GM23338 (cell line): ENCODE data around the gene PTPRN2. TPM values are rescaled to one million over a fixed set of nuclear protein-coding genes. Genes with fewer than 3 reads are reported as not detected.

ENCODE experiments used
- ATAC-seq: fragments of 200-7000 bp; cut with Tn5 transposase; 3 replicates; pipeline ENCODE4 v1.9.1; 2020
- DNase-seq: peaks from one replicate; pipeline ENCODE4 v3.0.0-alpha.2; 2015; ENCODE audit warnings: low spot score
- H2AFZ ChIP-seq: fragments of 200-600 bp; sonication (generic); 2 replicates; pipeline ENCODE4 v1.8.0; 2016; ENCODE audit warnings: antibody characterized with exemption, mild to moderate bottlenecking, moderate library complexity
- H3F3A ChIP-seq: fragments of 200-600 bp; sonication (generic); replicated peaks from 2 replicates; pipeline ENCODE4 v1.8.0; 2017; ENCODE audit warnings: antibody characterized with exemption, mixed run types, low read depth
- H3K27ac ChIP-seq: fragments of 200-600 bp; sonication (generic); 2 replicates; pipeline ENCODE4 v1.6.1; 2016; ENCODE audit warnings: low read depth
- H3K27me3 ChIP-seq: fragments of 200-600 bp; sonication (generic); 2 replicates; pipeline ENCODE4 v1.8.0; 2016; ENCODE audit warnings: mild to moderate bottlenecking, mixed run types, moderate library complexity; ENCODE audit not compliant: insufficient read depth
- H3K36me3 ChIP-seq: fragments of 200-600 bp; sonication (generic); 2 replicates; pipeline ENCODE4 v1.8.0; 2016; ENCODE audit warnings: mild to moderate bottlenecking; ENCODE audit not compliant: insufficient read depth
- H3K4me1 ChIP-seq: fragments of 200-600 bp; sonication (generic); 2 replicates; pipeline ENCODE4 v1.8.0; 2016; ENCODE audit warnings: mild to moderate bottlenecking, moderate library complexity; ENCODE audit not compliant: insufficient read depth
- H3K4me2 ChIP-seq: fragments of 200-600 bp; sonication (generic); 2 replicates; pipeline ENCODE4 v1.7.1; 2017; ENCODE audit warnings: mixed run types
- H3K4me3 ChIP-seq: fragments of 200-600 bp; sonication (generic); 2 replicates; pipeline ENCODE4 v1.6.1; 2016; ENCODE audit warnings: mixed run types
- H3K79me2 ChIP-seq: fragments of 200-600 bp; sonication (generic); replicated peaks from 2 replicates; pipeline ENCODE4 v1.8.0; 2017; ENCODE audit warnings: mild to moderate bottlenecking; ENCODE audit not compliant: insufficient read depth
- H3K9me2 ChIP-seq: fragments of 200-600 bp; sonication (generic); 2 replicates; pipeline ENCODE4 v1.8.0; 2017; ENCODE audit not compliant: insufficient read depth
- H4K20me1 ChIP-seq: fragments of 200-600 bp; sonication (generic); replicated peaks from 2 replicates; pipeline ENCODE4 v1.8.0; 2017; ENCODE audit warnings: mild to moderate bottlenecking; ENCODE audit not compliant: insufficient read depth
- H3K27ac Mint-ChIP-seq: 2 replicates; pipeline ENCODE4 v1.8.0; 2020; ENCODE audit warnings: inconsistent platforms, mild to moderate bottlenecking, moderate library complexity, mixed read lengths
- H3K27me3 Mint-ChIP-seq: 3 replicates; pipeline ENCODE4 v1.8.0; 2022; ENCODE audit warnings: low read depth, mild to moderate bottlenecking, moderate library complexity, mixed read lengths, inconsistent platforms; ENCODE audit not compliant: insufficient read depth, poor library complexity
- H3K36me3 Mint-ChIP-seq: 3 replicates; pipeline ENCODE4 v1.8.0; 2021; ENCODE audit warnings: low read depth, mild to moderate bottlenecking, inconsistent platforms, moderate library complexity, mixed read lengths
- H3K4me1 Mint-ChIP-seq: 3 replicates; pipeline ENCODE4 v1.8.0; 2020; ENCODE audit warnings: mild to moderate bottlenecking, inconsistent platforms, mixed read lengths
- H3K4me3 Mint-ChIP-seq: 3 replicates; pipeline ENCODE4 v1.8.0; 2021; ENCODE audit warnings: moderate library complexity, mild to moderate bottlenecking, inconsistent platforms, mixed read lengths
- H3K9me3 Mint-ChIP-seq: 3 replicates; pipeline ENCODE4 v1.8.0; 2020; ENCODE audit warnings: moderate library complexity, mild to moderate bottlenecking, inconsistent platforms, mixed read lengths
- EZH2 ChIP-seq: fragments of 200-600 bp; sonication (generic); IDR thresholded peaks from one replicate; pipeline ENCODE4 v1.8.0; 2017; ENCODE audit warnings: antibody characterized with exemption, mild to moderate bottlenecking, low read depth; ENCODE audit not compliant: unreplicated experiment
- EZH2phosphoT487 ChIP-seq: fragments of 200-600 bp; sonication (generic); IDR thresholded peaks from one replicate; pipeline ENCODE4 v1.8.1; 2018; ENCODE audit warnings: antibody characterized with exemption; ENCODE audit not compliant: unreplicated experiment
- polyA plus RNA-seq: library from polyadenylated mRNA; unstranded; fragments of >200 nt; fragmentation: Nextera tagmentation; extraction: Ambion mirVana; gene quantifications from 2 replicates; pipeline ENCODE4 v1.2.1, GENCODE V29; 2016
- total RNA-seq: library from RNA; depleted of rRNA; stranded (reverse); fragments of >200 nt; shearing (Covaris generic); gene quantifications from 2 replicates; pipeline ENCODE4 v1.2.3, GENCODE V29; 2014
- TF ChIP-seq, protein P1 (sequence below): fragments of 250-450 bp; sonication (Bioruptor Pico); IDR thresholded peaks from 2 replicates; pipeline ENCODE4 v1.5.0; 2020; ENCODE audit warnings: mild to moderate bottlenecking, moderate library complexity

The PTPRN2 gene
- total and polyA plus RNA-seq, 2 experiments from 2014 or later, result 0.87 to 4.0 TPM

DNA sequence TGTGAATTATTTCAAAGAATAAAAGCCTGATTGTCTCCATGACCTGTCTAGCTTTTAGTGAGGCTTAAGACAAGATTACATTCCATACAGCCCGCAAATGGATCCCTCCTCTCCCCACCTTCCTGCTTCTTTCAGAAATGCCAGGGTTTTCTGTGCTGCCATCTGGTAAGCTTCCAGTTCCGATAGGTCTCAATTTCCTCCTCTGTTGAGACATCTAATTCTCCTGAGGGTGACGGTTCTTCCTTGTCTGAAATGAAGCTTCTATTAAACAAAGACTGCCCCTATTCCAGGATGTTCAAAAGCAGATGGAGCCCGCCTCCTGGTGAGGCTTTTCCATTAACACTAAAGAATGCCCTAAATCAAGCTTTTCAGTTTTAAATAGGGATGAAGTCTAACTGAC, 295.6 kb downstream of the PTPRN2 start (continued):
- TF ChIP-seq, protein P1, sequence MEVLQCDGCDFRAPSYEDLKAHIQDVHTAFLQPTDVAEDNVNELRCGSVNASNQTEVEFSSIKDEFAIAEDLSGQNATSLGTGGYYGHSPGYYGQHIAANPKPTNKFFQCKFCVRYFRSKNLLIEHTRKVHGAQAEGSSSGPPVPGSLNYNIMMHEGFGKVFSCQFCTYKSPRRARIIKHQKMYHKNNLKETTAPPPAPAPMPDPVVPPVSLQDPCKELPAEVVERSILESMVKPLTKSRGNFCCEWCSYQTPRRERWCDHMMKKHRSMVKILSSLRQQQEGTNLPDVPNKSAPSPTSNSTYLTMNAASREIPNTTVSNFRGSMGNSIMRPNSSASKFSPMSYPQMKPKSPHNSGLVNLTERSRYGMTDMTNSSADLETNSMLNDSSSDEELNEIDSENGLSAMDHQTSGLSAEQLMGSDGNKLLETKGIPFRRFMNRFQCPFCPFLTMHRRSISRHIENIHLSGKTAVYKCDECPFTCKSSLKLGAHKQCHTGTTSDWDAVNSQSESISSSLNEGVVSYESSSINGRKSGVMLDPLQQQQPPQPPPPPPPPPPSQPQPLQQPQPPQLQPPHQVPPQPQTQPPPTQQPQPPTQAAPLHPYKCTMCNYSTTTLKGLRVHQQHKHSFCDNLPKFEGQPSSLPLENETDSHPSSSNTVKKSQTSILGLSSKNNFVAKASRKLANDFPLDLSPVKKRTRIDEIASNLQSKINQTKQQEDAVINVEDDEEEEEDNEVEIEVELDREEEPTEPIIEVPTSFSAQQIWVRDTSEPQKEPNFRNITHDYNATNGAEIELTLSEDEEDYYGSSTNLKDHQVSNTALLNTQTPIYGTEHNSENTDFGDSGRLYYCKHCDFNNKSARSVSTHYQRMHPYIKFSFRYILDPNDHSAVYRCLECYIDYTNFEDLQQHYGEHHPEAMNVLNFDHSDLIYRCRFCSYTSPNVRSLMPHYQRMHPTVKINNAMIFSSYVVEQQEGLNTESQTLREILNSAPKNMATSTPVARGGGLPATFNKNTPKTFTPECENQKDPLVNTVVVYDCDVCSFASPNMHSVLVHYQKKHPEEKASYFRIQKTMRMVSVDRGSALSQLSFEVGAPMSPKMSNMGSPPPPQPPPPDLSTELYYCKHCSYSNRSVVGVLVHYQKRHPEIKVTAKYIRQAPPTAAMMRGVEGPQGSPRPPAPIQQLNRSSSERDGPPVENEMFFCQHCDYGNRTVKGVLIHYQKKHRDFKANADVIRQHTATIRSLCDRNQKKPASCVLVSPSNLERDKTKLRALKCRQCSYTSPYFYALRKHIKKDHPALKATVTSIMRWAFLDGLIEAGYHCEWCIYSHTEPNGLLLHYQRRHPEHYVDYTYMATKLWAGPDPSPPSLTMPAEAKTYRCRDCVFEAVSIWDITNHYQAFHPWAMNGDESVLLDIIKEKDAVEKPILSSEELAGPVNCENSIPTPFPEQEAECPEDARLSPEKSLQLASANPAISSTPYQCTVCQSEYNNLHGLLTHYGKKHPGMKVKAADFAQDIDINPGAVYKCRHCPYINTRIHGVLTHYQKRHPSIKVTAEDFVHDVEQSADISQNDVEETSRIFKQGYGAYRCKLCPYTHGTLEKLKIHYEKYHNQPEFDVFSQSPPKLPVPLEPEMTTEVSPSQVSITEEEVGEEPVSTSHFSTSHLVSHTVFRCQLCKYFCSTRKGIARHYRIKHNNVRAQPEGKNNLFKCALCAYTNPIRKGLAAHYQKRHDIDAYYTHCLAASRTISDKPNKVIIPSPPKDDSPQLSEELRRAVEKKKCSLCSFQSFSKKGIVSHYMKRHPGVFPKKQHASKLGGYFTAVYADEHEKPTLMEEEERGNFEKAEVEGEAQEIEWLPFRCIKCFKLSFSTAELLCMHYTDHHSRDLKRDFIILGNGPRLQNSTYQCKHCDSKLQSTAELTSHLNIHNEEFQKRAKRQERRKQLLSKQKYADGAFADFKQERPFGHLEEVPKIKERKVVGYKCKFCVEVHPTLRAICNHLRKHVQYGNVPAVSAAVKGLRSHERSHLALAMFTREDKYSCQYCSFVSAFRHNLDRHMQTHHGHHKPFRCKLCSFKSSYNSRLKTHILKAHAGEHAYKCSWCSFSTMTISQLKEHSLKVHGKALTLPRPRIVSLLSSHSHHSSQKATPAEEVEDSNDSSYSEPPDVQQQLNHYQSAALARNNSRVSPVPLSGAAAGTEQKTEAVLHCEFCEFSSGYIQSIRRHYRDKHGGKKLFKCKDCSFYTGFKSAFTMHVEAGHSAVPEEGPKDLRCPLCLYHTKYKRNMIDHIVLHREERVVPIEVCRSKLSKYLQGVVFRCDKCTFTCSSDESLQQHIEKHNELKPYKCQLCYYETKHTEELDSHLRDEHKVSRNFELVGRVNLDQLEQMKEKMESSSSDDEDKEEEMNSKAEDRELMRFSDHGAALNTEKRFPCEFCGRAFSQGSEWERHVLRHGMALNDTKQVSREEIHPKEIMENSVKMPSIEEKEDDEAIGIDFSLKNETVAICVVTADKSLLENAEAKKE (CRISPR knock-in tag), result no peak

DNA sequence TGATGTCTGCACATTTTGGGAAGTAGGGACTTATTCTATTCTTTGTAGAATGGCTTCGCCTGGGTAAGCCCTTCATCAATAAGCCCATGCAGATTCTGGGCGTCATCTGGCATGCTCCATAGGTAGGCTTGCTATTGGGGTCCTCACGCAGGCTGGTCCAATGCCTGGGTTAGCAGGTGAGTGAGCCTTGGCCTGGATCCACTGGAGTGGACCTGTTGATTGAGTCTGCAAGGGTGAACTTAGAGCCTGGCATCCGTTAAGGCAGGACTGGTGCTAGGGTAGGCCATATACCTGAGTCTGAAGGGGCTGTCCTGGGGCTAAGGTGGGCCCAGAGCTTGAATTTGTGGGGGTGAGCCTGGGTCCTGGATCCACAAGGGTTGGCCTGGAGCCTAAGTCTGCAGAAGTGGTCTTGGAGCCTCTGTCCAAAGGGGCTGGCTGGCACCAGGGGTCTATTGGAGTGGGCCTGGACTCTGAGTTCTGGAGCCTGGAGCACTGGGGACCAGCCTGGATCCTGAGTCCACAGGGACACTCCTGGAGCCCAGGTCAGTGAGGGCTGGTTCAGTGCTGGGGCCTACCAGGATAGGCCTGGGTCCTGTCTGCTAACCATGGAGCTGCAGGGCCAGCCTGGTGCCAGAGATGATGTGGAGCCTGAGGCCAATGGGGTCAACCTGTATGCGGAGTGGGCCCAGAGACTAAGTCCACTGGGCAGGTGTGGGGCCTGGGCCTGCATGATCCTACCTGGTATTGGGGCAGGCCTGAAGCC, 297.7 kb downstream of the PTPRN2 start:
- Mint-ChIP-seq H3K9me3 (peaks cover 100% of the 10 kb centered on the region), H3K36me3 (peaks cover 32% of the 10 kb centered on the region), H3K27me3 (peaks cover 4% of the 10 kb centered on the region), H3K4me1 (no peaks in the 10 kb centered on the region), H3K27ac (no peak overlapping the region), H3K4me3 (no peak overlapping the region)
- Histone ChIP-seq H3K4me3 (no peak overlapping the region), H3K36me3 (peaks cover 10% of the 10 kb centered on the region; the same call in 1 of the 2 replicates), H3F3A (no peaks in the 10 kb centered on the region), H3K27ac (no peak overlapping the region), H4K20me1 (no peaks in the 10 kb centered on the region), H3K27me3 (no peaks in the 10 kb centered on the region), H2AFZ (no peak overlapping the region), H3K9me2 (no peaks in the 10 kb centered on the region), H3K79me2 (no peaks in the 10 kb centered on the region), H3K4me1 (no peaks in the 10 kb centered on the region), H3K4me2 (no peak overlapping the region)
- no peak for DNase-seq
- ATAC-seq, result no peak
- TF ChIP-seq EZH2 (no peak), EZH2phosphoT487 (no peak)
